Measurements from ENCODE around the gene CD83. TPM values are rescaled to one million over a fixed set of nuclear protein-coding genes. Genes with fewer than 3 reads are reported as not detected.

CD83 gene
- total RNA-seq, 1 donor from 2014 or later = 1.8 TPM

DNA sequence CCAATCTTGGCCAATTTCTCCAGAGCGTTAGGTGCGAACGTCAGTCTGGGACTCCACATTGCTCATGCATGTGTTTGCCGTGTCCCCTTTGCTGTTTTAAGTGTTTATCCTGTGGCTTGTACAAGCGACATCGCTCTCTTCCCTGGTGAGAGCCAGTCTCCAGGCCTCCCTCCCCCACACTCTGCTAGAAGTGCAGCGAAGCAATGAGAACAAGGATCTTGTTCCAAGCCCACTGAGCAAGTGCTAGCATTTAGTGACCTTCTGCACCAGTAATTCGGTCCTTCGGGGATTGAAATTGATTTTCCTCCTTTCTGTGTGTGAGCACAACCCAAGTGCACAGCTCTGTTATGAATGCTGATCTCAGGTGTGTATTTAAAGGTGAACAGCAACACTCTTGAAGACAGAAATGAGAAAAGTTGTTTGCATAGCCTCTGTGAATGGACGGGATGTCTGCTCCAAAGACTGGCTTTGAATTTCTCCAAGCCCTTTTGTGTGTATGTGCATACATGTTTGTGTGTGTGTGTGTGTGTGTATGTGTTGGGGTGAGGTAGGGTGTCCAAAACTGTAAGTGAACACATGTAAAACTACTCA is 29.0 kb downstream of the CD83 start:
- Histone ChIP-seq H3K4me3 (ENCODE audit: insufficient read depth, low read depth, low read length) (no peak overlapping the region), H3K79me2 (ENCODE audit: insufficient read depth, low read length) (no peaks in the 10 kb centered on the region), H3K36me3 (ENCODE audit: insufficient read depth, low read length) (no peaks in the 10 kb centered on the region), H4K20me1 (ENCODE audit: insufficient read depth, low read length) (no peaks in the 10 kb centered on the region), H3K9ac (ENCODE audit: low read length) (no peak overlapping the region), H3K27me3 (ENCODE audit: insufficient read depth, low read length) (peaks cover 13% of the 10 kb centered on the region), H3K27ac (ENCODE audit: low read depth, low read length) (no peak overlapping the region), H3K4me1 (ENCODE audit: insufficient read depth, low read length) (no peaks in the 10 kb centered on the region), H3K9me3 (ENCODE audit: insufficient read depth, low read depth, low read length) (no peaks in the 10 kb centered on the region), H3K4me2 (ENCODE audit: low read length) (no peak overlapping the region), H2AFZ (ENCODE audit: low read depth, low read length) (no peak overlapping the region)
- Mint-ChIP-seq H3K27ac (ENCODE audit: unreplicated experiment) (no peak overlapping the region), H3K4me1 (ENCODE audit: low read depth, unreplicated experiment) (no peaks in the 10 kb centered on the region), H3K4me3 (ENCODE audit: unreplicated experiment) (no peak overlapping the region), H3K9me3 (ENCODE audit: unreplicated experiment) (no peaks in the 10 kb centered on the region), H3K27me3 (ENCODE audit: low read depth, unreplicated experiment) (peaks cover 31% of the 10 kb centered on the region), H3K36me3 (ENCODE audit: low read depth, unreplicated experiment) (no peaks in the 10 kb centered on the region)
- FAIRE-seq (no peak), DNase-seq (ENCODE audit: low read depth) (no peak)
- TF ChIP-seq EZH2 (IDR thresholded peaks at IDR 0.05; ENCODE audit: insufficient read depth, low read length) = no peak
- TF ChIP-seq, protein P1, sequence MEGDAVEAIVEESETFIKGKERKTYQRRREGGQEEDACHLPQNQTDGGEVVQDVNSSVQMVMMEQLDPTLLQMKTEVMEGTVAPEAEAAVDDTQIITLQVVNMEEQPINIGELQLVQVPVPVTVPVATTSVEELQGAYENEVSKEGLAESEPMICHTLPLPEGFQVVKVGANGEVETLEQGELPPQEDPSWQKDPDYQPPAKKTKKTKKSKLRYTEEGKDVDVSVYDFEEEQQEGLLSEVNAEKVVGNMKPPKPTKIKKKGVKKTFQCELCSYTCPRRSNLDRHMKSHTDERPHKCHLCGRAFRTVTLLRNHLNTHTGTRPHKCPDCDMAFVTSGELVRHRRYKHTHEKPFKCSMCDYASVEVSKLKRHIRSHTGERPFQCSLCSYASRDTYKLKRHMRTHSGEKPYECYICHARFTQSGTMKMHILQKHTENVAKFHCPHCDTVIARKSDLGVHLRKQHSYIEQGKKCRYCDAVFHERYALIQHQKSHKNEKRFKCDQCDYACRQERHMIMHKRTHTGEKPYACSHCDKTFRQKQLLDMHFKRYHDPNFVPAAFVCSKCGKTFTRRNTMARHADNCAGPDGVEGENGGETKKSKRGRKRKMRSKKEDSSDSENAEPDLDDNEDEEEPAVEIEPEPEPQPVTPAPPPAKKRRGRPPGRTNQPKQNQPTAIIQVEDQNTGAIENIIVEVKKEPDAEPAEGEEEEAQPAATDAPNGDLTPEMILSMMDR (IDR thresholded peaks at IDR 0.05; ENCODE audit: insufficient read depth, low read depth, low read length) = no peak

DNA sequence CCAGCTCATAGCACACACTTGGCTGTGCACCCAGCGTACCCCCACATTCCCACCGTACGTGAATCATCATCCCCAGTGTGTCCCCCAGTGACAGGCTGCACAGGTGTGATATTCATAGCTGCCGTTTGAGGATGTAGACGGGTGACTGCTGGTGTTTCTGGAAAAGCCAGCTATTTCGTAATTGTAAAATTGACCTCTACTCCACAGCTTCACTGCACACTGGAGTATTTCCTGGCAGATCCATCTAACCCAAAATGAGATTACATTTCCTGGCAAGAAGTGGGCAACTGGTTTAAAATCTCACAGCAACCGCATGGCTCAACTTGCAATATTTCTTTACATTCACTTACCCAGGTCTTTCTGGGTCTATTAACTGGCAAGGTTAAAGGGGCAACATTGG is 30.3 kb downstream of the CD83 start:
- Histone ChIP-seq H3K79me2 (ENCODE audit: insufficient read depth, low read length) (no peaks in the 10 kb centered on the region), H3K27me3 (ENCODE audit: insufficient read depth, low read length) (peaks cover 12% of the 10 kb centered on the region), H3K27ac (ENCODE audit: low read depth, low read length) (no peak overlapping the region), H3K4me1 (ENCODE audit: insufficient read depth, low read length) (no peaks in the 10 kb centered on the region), H3K36me3 (ENCODE audit: insufficient read depth, low read length) (no peaks in the 10 kb centered on the region), H3K9ac (ENCODE audit: low read length) (no peak overlapping the region), H3K4me3 (ENCODE audit: insufficient read depth, low read depth, low read length) (no peak overlapping the region), H2AFZ (ENCODE audit: low read depth, low read length) (no peak overlapping the region), H3K9me3 (ENCODE audit: insufficient read depth, low read depth, low read length) (no peaks in the 10 kb centered on the region), H3K4me2 (ENCODE audit: low read length) (no peak overlapping the region), H4K20me1 (ENCODE audit: insufficient read depth, low read length) (no peaks in the 10 kb centered on the region)
- DNase-seq (ENCODE audit: low read depth) (no peak), FAIRE-seq (no peak)
- TF ChIP-seq, protein P1 (IDR thresholded peaks at IDR 0.05; ENCODE audit: insufficient read depth, low read depth, low read length) = no peak
- no peak for TF ChIP-seq EZH2 (IDR thresholded peaks at IDR 0.05; ENCODE audit: insufficient read depth, low read length)
- H3K9me3 Mint-ChIP-seq (ENCODE audit: unreplicated experiment) = no peaks in the 10 kb centered on the region
- no peak overlapping the region for H3K4me3 Mint-ChIP-seq (ENCODE audit: unreplicated experiment)
- peaks cover 31% of the 10 kb centered on the region for H3K27me3 Mint-ChIP-seq (ENCODE audit: low read depth, unreplicated experiment)
- H3K27ac Mint-ChIP-seq (ENCODE audit: unreplicated experiment) = no peak overlapping the region
- H3K4me1 Mint-ChIP-seq (ENCODE audit: low read depth, unreplicated experiment) = no peaks in the 10 kb centered on the region
- no peaks in the 10 kb centered on the region for H3K36me3 Mint-ChIP-seq (ENCODE audit: low read depth, unreplicated experiment)

- no peaks in the 10 kb centered on the region for H3K36me3 ChIP-seq (ENCODE audit: insufficient read depth, low read length)
These were observed 30.9 kb downstream of the CD83 start for GRCh38 chr6:14148471-14148870.

More at GRCh38 chr6:14148471-14148870, 30.9 kb downstream of the CD83 start:
- no peaks in the 10 kb centered on the region for H3K4me1 Mint-ChIP-seq (ENCODE audit: low read depth, unreplicated experiment)
- no peak overlapping the region for H3K4me3 Mint-ChIP-seq (ENCODE audit: unreplicated experiment)
- Histone ChIP-seq H3K9ac (ENCODE audit: low read length) (no peak overlapping the region), H3K4me1 (ENCODE audit: insufficient read depth, low read length) (no peaks in the 10 kb centered on the region), H3K27ac (ENCODE audit: low read depth, low read length) (no peak overlapping the region), H3K4me3 (ENCODE audit: insufficient read depth, low read depth, low read length) (no peak overlapping the region), H3K4me2 (ENCODE audit: low read length) (no peak overlapping the region), H3K27me3 (ENCODE audit: insufficient read depth, low read length) (peaks cover 12% of the 10 kb centered on the region), H3K79me2 (ENCODE audit: insufficient read depth, low read length) (no peaks in the 10 kb centered on the region), H3K9me3 (ENCODE audit: insufficient read depth, low read depth, low read length) (no peaks in the 10 kb centered on the region), H4K20me1 (ENCODE audit: insufficient read depth, low read length) (no peaks in the 10 kb centered on the region), H2AFZ (ENCODE audit: low read depth, low read length) (no peak overlapping the region)
- FAIRE-seq = no peak
- H3K27me3 Mint-ChIP-seq (ENCODE audit: low read depth, unreplicated experiment) = peaks cover 34% of the 10 kb centered on the region
- no peaks in the 10 kb centered on the region for H3K36me3 Mint-ChIP-seq (ENCODE audit: low read depth, unreplicated experiment)
- DNase-seq (ENCODE audit: low read depth) = no peak
- no peaks in the 10 kb centered on the region for H3K9me3 Mint-ChIP-seq (ENCODE audit: unreplicated experiment)
- TF ChIP-seq, protein P1 (IDR thresholded peaks at IDR 0.05; ENCODE audit: insufficient read depth, low read depth, low read length) = no peak
- no peak for TF ChIP-seq EZH2 (IDR thresholded peaks at IDR 0.05; ENCODE audit: insufficient read depth, low read length)
- H3K27ac Mint-ChIP-seq (ENCODE audit: unreplicated experiment) = no peak overlapping the region
